ENCODE results near the gene LYST.

LYST gene

GRCh38 chr1:235741294-235741693 is 125.4 kb downstream of the LYST start:
- Histone ChIP-seq H3K36me3 (ENCODE audit: control insufficient read depth, insufficient read depth, low read length) (no peaks in the 10 kb centered on the region), H3K4me1 (ENCODE audit: control insufficient read depth, insufficient read depth, low read length) (no peaks in the 10 kb centered on the region), H3K27ac (ENCODE audit: low read length) (no peak overlapping the region), H3K27me3 (ENCODE audit: control insufficient read depth, insufficient read depth, low read length) (no peaks in the 10 kb centered on the region), H3K9me3 (ENCODE audit: control insufficient read depth, insufficient read depth, low read length) (no peaks in the 10 kb centered on the region), H3K4me3 (ENCODE audit: low read length) (no peak overlapping the region)
- DNase-seq (ENCODE audit: low read depth, low spot score), result no peak
- no CpG with 5 or more reads among the region's 5 CpGs for WGBS (ENCODE audit: insufficient coverage, insufficient read length)

- no CpG with 5 or more reads among the region's 6 CpGs for WGBS (ENCODE audit: insufficient coverage, insufficient read length)
- no peaks in the 10 kb centered on the region for H3K4me1 ChIP-seq (ENCODE audit: control insufficient read depth, insufficient read depth, low read length)
- no peaks in the 10 kb centered on the region for H3K27me3 ChIP-seq (ENCODE audit: control insufficient read depth, insufficient read depth, low read length)
- H3K4me3 ChIP-seq (ENCODE audit: low read length), result no peak overlapping the region
- H3K9me3 ChIP-seq (ENCODE audit: control insufficient read depth, insufficient read depth, low read length), result no peaks in the 10 kb centered on the region
- no peak overlapping the region for H3K27ac ChIP-seq (ENCODE audit: low read length)
- DNase-seq (ENCODE audit: low read depth, low spot score), result no peak
- H3K36me3 ChIP-seq (ENCODE audit: control insufficient read depth, insufficient read depth, low read length), result no peaks in the 10 kb centered on the region
These were observed 127.1 kb downstream of the LYST start for GRCh38 chr1:235739631-235740030.

DNA sequence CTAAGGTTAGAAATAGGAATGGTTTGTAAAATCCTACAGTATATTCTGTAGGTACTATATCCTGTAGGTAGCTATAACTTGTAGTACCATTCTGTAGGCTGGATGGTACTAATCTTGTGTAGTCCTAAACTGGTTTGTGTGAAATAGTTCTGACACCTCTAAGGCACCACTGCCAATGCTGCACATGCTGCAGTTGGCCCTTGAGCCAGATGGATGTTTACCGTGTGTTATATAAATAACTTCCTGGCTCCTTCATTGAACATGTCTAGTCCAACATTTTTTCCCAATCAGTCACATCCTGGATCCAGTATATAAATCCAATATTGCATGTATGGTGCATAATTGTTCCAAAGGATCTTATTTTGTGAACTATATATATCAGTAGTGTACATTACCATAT is 127.6 kb downstream of the LYST start:
- no peak for DNase-seq (ENCODE audit: low read depth, low spot score)
- Histone ChIP-seq H3K4me1 (ENCODE audit: control insufficient read depth, insufficient read depth, low read length) (no peaks in the 10 kb centered on the region), H3K36me3 (ENCODE audit: control insufficient read depth, insufficient read depth, low read length) (no peaks in the 10 kb centered on the region), H3K9me3 (ENCODE audit: control insufficient read depth, insufficient read depth, low read length) (no peaks in the 10 kb centered on the region), H3K27me3 (ENCODE audit: control insufficient read depth, insufficient read depth, low read length) (no peaks in the 10 kb centered on the region), H3K27ac (ENCODE audit: low read length) (no peak overlapping the region), H3K4me3 (ENCODE audit: low read length) (no peak overlapping the region)
- no CpG with 5 or more reads among the region's 1 CpG for WGBS (ENCODE audit: insufficient coverage, insufficient read length)

GRCh38 chr1:235737751-235738150 is 129.0 kb downstream of the LYST start:
- DNase-seq (ENCODE audit: low read depth, low spot score), result no peak
- Histone ChIP-seq H3K27ac (ENCODE audit: low read length) (no peak overlapping the region), H3K27me3 (ENCODE audit: control insufficient read depth, insufficient read depth, low read length) (no peaks in the 10 kb centered on the region), H3K9me3 (ENCODE audit: control insufficient read depth, insufficient read depth, low read length) (no peaks in the 10 kb centered on the region), H3K36me3 (ENCODE audit: control insufficient read depth, insufficient read depth, low read length) (no peaks in the 10 kb centered on the region), H3K4me3 (ENCODE audit: low read length) (no peak overlapping the region), H3K4me1 (ENCODE audit: control insufficient read depth, insufficient read depth, low read length) (no peaks in the 10 kb centered on the region)
- WGBS (ENCODE audit: insufficient coverage, insufficient read length), result no CpG with 5 or more reads among the region's 13 CpGs

DNA sequence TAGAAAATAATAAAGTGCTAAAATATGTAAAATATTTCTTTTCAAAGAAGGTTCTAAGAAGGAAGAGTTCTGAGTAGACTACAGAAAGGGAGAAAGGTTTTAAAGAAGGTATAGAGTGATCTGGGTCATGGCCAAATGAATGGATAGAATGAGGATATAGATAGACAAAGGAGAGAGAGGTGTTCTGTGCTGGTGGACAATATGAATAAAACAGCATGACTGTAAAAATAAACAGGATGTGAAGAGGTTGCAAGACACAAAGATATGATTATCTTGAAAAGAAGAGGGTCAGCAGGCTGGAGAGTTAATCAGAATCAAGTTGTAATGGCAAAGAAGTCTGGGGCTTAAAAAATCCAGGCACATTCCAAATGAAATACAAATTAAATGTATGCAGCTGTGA is 130.4 kb downstream of the LYST start:
- no peak for DNase-seq (ENCODE audit: low read depth, low spot score)
- no peaks in the 10 kb centered on the region for H3K9me3 ChIP-seq (ENCODE audit: control insufficient read depth, insufficient read depth, low read length)
- no peaks in the 10 kb centered on the region for H3K27me3 ChIP-seq (ENCODE audit: control insufficient read depth, insufficient read depth, low read length)
- no peak overlapping the region for H3K4me3 ChIP-seq (ENCODE audit: low read length)
- H3K36me3 ChIP-seq (ENCODE audit: control insufficient read depth, insufficient read depth, low read length), result no peaks in the 10 kb centered on the region
- no peaks in the 10 kb centered on the region for H3K4me1 ChIP-seq (ENCODE audit: control insufficient read depth, insufficient read depth, low read length)
- H3K27ac ChIP-seq (ENCODE audit: low read length), result no peak overlapping the region

DNA sequence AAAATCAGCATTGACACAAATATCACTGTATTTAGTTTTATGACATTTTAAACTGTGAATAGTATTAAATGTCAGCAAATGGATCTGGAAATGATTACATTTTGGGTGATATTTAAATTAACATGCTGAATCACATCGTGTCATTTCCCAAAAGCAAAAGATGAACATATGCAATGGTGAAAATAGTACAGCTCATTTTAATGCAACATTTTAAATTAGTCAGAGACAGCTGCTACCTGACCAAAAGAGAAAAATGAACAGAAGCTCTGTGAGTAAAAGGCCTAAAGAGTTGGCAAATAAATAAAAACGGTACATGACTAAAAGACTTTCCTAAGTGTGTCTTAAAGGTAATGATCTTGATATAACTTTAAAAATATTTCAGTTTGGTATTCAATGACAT is 131.1 kb downstream of the LYST start:
- DNase-seq (ENCODE audit: low read depth, low spot score), result no peak
- Histone ChIP-seq H3K36me3 (ENCODE audit: control insufficient read depth, insufficient read depth, low read length) (no peaks in the 10 kb centered on the region), H3K9me3 (ENCODE audit: control insufficient read depth, insufficient read depth, low read length) (no peaks in the 10 kb centered on the region), H3K27ac (ENCODE audit: low read length) (no peak overlapping the region), H3K4me1 (ENCODE audit: control insufficient read depth, insufficient read depth, low read length) (no peaks in the 10 kb centered on the region), H3K4me3 (ENCODE audit: low read length) (no peak overlapping the region), H3K27me3 (ENCODE audit: control insufficient read depth, insufficient read depth, low read length) (no peaks in the 10 kb centered on the region)
- no CpG with 5 or more reads among the region's 2 CpGs for WGBS (ENCODE audit: insufficient coverage, insufficient read length)

DNA sequence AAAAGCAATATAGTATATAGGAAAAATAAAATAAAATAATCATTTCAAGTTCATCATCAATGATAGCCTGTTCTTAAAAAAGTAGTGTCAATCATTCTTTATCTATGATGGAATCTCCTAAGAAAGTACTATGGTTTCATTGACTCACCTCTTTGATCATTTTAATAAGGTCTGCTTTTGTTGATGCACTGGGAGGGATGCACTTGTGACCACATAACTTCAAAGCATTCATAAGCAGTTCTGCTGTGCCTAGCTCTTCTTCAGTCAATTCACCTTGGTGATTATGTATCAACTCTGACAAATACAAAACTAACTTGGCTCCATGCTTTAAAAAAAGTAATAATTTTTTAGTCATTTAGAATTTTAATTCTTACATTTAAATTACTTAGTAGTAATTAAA is 132.4 kb downstream of the LYST start:
- H3K36me3 ChIP-seq (ENCODE audit: control insufficient read depth, insufficient read depth, low read length), result no peaks in the 10 kb centered on the region
- no peaks in the 10 kb centered on the region for H3K4me1 ChIP-seq (ENCODE audit: control insufficient read depth, insufficient read depth, low read length)
- H3K27me3 ChIP-seq (ENCODE audit: control insufficient read depth, insufficient read depth, low read length), result no peaks in the 10 kb centered on the region
- no peak overlapping the region for H3K27ac ChIP-seq (ENCODE audit: low read length)
- no peak for DNase-seq (ENCODE audit: low read depth, low spot score)
- no peaks in the 10 kb centered on the region for H3K9me3 ChIP-seq (ENCODE audit: control insufficient read depth, insufficient read depth, low read length)
- no peak overlapping the region for H3K4me3 ChIP-seq (ENCODE audit: low read length)

DNA sequence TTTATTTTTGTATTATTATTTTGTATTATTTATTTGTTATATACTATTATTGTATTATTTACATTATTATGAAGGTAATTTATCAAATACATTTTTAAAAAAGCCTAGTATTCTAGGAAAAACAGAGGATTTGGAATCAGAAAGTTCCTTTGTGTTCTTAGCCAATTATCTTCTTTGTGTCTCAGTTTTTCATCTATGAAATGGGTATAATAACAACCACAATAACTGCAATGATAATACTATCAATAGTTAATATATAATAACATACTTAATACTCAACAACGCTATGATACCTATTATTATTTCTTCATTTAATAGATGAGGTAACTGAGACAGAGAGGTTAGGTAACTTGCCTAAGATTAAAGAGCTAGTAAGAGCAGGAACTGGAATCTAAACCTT is 136.7 kb downstream of the LYST start:
- no peaks in the 10 kb centered on the region for H3K4me1 ChIP-seq (ENCODE audit: control insufficient read depth, insufficient read depth, low read length)
- no peaks in the 10 kb centered on the region for H3K36me3 ChIP-seq (ENCODE audit: control insufficient read depth, insufficient read depth, low read length)
- no CpG with 5 or more reads among the region's 1 CpG for WGBS (ENCODE audit: insufficient coverage, insufficient read length)
- no peak for DNase-seq (ENCODE audit: low read depth, low spot score)
- H3K27me3 ChIP-seq (ENCODE audit: control insufficient read depth, insufficient read depth, low read length), result no peaks in the 10 kb centered on the region
- no peak overlapping the region for H3K4me3 ChIP-seq (ENCODE audit: low read length)
- H3K27ac ChIP-seq (ENCODE audit: low read length), result no peak overlapping the region
- H3K9me3 ChIP-seq (ENCODE audit: control insufficient read depth, insufficient read depth, low read length), result no peaks in the 10 kb centered on the region

DNA sequence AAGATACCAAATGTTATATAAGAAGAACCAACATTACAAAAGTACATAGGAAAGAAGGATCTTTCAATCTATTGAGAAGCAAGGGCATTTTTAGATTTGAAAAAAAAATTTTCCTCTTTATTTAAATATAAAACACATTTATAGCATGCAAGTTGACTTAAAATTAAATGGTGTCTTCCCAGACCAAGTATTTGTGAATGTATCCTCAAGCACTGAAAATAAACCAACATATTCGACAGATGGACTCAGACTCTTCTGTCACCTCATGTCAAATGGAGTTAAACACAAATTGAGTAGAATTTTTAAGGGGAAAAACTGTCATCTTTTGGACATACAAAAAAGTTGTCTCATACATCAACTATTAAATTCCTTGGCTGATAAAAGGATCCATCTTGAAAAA is 140.1 kb downstream of the LYST start:
- no peak for DNase-seq (ENCODE audit: low read depth, low spot score)
- Histone ChIP-seq H3K9me3 (ENCODE audit: control insufficient read depth, insufficient read depth, low read length) (no peaks in the 10 kb centered on the region), H3K4me3 (ENCODE audit: low read length) (no peak overlapping the region), H3K27me3 (ENCODE audit: control insufficient read depth, insufficient read depth, low read length) (no peaks in the 10 kb centered on the region), H3K4me1 (ENCODE audit: control insufficient read depth, insufficient read depth, low read length) (no peaks in the 10 kb centered on the region), H3K36me3 (ENCODE audit: control insufficient read depth, insufficient read depth, low read length) (no peaks in the 10 kb centered on the region), H3K27ac (ENCODE audit: low read length) (no peak overlapping the region)
- WGBS (ENCODE audit: insufficient coverage, insufficient read length), result no CpG with 5 or more reads among the region's 1 CpG

GRCh38 chr1:235725434-235725833 is 141.3 kb downstream of the LYST start:
- Histone ChIP-seq H3K27ac (ENCODE audit: low read length) (no peak overlapping the region), H3K36me3 (ENCODE audit: control insufficient read depth, insufficient read depth, low read length) (no peaks in the 10 kb centered on the region), H3K9me3 (ENCODE audit: control insufficient read depth, insufficient read depth, low read length) (no peaks in the 10 kb centered on the region), H3K4me3 (ENCODE audit: low read length) (no peak overlapping the region), H3K4me1 (ENCODE audit: control insufficient read depth, insufficient read depth, low read length) (no peaks in the 10 kb centered on the region), H3K27me3 (ENCODE audit: control insufficient read depth, insufficient read depth, low read length) (no peaks in the 10 kb centered on the region)
- WGBS (ENCODE audit: insufficient coverage, insufficient read length), result no CpG with 5 or more reads among the region's 3 CpGs
- no peak for DNase-seq (ENCODE audit: low read depth, low spot score)

GRCh38 chr1:235724730-235725129 is 142.0 kb downstream of the LYST start:
- Histone ChIP-seq H3K4me1 (ENCODE audit: control insufficient read depth, insufficient read depth, low read length) (no peaks in the 10 kb centered on the region), H3K27ac (ENCODE audit: low read length) (no peak overlapping the region), H3K4me3 (ENCODE audit: low read length) (no peak overlapping the region), H3K9me3 (ENCODE audit: control insufficient read depth, insufficient read depth, low read length) (no peaks in the 10 kb centered on the region), H3K36me3 (ENCODE audit: control insufficient read depth, insufficient read depth, low read length) (no peaks in the 10 kb centered on the region), H3K27me3 (ENCODE audit: control insufficient read depth, insufficient read depth, low read length) (no peaks in the 10 kb centered on the region)
- no CpG with 5 or more reads among the region's 2 CpGs for WGBS (ENCODE audit: insufficient coverage, insufficient read length)
- DNase-seq (ENCODE audit: low read depth, low spot score), result no peak

All from iPS DF 6.9 (cell line).